Measurements from ENCODE around the gene GAN.

DNA sequence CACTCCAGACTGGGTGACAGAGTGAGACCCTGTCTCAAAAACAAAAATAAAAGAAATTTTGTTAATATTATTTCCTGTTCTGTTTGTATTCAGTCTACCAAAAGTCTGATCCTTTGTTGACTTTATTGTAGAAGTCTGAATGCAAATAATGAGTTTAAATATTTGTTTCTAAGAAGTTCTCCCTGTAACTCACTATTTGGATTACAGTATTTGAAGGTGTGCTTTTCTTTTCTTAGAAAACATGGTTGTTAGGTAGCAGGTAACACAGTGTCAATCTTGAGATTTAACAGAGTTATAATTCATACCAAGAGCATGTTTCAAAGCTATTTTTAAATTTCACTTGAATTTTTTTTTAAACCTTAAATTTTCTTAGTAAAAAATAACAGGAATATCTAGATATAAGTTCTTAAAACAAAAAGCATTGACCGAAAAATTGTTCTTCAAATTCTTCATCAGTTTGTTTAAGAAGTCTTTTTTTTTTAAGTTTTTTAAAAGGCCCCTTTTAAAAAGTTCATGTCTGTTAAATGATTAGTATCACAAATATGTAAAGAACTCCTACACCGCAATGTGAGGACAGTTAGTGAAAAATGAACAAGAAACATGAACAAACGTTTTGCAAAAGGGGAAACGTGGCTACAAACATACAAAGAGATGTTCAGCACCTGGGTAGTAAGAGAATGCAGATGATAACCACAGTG, 35.0 kb downstream of the GAN start:
- TF ChIP-seq, protein P1, sequence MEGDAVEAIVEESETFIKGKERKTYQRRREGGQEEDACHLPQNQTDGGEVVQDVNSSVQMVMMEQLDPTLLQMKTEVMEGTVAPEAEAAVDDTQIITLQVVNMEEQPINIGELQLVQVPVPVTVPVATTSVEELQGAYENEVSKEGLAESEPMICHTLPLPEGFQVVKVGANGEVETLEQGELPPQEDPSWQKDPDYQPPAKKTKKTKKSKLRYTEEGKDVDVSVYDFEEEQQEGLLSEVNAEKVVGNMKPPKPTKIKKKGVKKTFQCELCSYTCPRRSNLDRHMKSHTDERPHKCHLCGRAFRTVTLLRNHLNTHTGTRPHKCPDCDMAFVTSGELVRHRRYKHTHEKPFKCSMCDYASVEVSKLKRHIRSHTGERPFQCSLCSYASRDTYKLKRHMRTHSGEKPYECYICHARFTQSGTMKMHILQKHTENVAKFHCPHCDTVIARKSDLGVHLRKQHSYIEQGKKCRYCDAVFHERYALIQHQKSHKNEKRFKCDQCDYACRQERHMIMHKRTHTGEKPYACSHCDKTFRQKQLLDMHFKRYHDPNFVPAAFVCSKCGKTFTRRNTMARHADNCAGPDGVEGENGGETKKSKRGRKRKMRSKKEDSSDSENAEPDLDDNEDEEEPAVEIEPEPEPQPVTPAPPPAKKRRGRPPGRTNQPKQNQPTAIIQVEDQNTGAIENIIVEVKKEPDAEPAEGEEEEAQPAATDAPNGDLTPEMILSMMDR (conservative IDR thresholded peaks at IDR 0.05; ENCODE audit: low read depth, low read length): no peak
- no peak for TF ChIP-seq EZH2 (IDR thresholded peaks at IDR 0.05; ENCODE audit: low read length, unreplicated experiment)
